Stimulated activated CD8-positive, alpha-beta memory T cell treated with anti-CD3 and anti-CD28 coated beads, Interleukin-7, amount 100 ng/mL, for 24 hours (primary cell): Measurements from ENCODE around the gene NUDT1.

Experiments used
- DNase-seq: peaks from one replicate; pipeline ENCODE4 v3.0.0-alpha.2; 2020; ENCODE audit warnings: low read depth

Gene NUDT1

DNA sequence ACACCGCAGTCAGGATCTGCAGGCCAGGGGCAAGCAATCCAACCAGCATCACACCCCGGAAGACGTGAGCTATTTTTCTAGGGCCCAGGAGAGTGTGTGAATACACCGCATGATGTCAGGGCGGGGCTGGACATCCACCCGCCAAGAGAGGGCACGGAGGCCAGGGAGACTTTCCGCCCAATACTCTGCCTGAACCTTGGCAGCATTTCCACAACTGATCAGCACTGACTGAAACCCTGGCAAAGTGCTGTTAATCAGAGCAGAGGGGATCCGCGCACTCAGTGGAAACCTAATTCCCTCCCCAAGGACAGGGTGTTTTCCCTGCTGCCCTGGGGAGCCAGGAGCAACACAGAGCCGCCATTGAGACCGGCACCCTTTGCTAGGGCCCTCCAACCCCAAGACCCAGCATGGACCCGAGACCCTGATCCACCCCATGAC is 17.5 kb upstream of the NUDT1 start:
- DNase-seq = no peak

GRCh38 chr7:2224934-2225333 is 17.1 kb upstream of the NUDT1 start:
- no peak for DNase-seq

DNA sequence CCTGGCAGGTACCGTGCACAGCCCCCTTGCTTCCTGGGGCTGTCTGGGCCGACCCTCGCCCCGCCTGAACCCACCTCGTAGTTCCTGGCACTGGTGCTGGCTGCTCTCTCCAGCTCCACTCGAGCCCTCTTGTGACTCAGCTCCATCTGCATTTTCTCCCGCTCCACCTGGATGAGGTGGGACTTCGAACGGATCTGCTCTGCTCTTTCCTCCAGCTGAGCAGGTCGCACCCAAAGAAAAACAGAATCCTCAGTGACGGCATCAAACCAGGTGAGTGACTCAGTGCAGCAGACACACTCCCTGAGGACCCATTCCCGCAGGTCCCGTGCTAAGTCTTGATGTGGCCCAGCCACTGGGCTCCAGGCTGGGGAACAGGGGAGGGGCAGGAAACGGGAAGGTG is 16.7 kb upstream of the NUDT1 start:
- DNase-seq = no peak

DNA sequence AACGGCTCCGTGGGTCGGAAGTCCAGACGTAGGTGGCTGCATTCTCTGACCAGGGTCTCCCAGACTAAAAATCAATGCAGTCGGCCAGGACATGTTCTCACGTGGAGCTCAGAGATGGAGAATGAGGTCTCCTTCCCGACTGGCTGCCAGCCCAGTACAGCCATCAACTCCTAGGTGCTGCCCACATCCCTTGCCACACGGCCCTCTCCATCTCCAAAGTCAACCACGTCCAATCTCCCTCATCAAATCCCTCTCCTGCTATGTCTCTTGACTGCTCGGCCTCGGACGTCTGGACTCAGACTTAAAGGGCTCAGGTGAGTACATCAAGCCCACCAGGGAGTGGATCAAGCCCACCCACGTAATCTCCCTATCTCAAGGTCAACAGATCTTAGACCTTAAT is 16.2 kb upstream of the NUDT1 start:
- no peak for DNase-seq

DNA sequence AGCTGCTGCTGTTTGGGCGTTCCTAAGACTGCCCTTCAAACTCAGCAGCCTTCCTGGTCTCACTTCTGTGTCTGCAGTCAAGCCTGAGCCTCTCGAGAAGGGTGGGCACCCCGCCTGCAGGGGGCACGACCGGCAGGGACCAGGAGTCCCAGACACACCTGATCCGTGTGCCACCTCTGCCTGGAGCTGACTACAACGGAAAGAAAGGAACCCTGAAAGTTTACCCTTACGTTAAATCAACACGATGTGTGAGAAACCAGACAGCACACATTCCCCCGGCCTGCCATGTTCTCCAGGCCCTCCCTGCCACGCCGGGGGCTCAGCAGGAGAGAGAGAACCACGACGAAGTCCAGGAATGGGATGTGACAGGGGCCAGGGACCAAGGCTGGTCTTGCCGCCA is 14.3 kb upstream of the NUDT1 start:
- no peak for DNase-seq

DNA sequence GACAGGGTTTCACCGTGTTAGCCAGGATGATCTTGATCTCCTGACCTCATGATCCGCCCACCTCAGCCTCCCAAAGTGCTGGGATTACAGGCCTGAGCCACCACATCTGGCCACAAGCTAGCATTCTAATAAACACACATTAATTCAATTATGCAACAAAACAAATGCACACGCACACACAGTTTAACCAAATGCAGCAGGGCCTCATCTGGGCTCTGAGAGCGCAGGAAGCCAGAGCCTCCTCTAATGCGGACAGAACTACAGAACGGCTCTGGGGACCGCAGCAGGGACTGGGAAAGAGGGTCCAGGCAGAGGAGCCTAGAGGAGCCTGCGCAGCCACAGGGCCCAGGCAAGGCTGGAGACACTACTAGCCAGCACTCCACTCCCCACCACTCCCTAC is 13.1 kb upstream of the NUDT1 start:
- DNase-seq = no peak

DNA sequence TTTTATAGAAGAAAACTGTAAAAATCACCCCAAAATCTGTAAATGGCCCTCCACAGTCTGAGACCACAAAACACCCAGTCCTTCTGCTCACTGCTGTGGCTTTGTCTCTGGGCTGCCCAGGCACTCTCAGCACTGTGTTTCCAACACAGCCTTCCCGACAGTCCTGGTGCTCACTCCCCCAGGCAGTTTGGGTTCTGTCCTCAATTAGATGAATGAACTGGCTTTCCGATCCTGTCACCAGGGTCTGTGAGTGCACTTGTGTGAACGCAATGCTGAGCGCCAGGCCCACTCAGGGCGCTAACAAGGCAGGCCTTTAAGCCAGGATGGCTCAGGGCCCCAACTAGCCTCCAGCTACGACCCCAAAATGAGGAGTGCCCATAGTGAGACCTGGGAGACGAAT is 12.6 kb upstream of the NUDT1 start:
- no peak for DNase-seq

- DNase-seq = no peak
These were observed 11.8 kb upstream of the NUDT1 start for GRCh38 chr7:2230226-2230625.

DNA sequence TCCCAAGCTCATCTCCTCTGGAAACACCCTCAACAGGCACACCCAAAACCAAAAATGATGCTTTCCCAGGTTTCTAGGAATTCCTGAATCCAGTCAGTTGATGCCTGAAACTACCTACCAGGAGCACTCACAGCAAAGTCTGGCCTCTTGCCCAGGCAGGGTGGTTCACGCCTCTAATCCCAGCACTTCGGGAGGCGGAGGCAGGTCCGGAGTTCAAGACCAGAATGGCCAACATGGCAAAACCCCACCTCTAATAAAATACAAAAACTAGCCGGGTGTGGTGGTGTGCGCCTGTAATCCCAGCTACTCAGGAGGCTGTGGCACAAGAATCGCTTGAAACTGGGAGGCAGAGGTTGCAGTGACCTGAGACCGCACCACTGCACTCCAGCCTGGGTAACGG is 11.1 kb upstream of the NUDT1 start:
- no peak for DNase-seq

GRCh38 chr7:2231992-2232765 is 9.8 kb upstream of the NUDT1 start:
- no peak for DNase-seq

DNA sequence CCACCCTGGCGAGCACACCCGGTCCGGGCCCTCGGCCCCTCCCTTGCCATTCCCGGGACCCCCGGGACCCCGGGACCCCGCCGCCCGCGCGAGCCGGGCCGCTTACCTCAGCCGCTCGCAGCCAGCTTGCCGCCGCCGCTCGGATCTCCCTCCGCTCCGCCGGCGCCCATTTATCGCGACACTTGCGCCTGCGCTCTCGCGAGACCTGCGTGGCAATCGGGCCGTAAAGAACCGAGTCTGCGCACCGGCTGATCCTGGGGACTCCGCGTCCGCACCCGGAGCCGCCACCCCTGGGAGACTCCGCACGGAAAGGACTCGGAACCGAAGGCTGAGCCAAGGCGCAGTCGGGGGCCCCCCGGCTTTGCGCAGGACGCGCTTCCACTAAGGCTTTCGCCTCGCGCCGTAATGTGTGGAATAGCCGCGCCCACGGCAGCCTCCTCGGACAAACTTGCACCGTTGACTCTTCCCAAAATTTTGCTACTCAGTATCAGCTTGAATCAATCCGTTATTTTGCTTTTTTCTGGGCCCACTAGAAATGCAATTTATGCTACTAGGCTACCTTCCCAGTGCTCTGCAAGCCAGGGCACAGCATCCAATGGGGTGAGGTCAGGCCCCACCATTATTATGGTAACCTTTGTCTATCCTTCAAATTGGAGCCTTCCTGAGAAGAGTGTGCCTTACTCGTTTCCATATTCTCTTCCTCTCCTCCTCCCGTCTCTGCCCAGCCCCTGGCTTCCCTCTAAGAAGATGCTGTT is 9.1 kb upstream of the NUDT1 start, which contains the start of gene MAD1L1:
TSS of gene MAD1L1 (minus strand) at position 180 of the 755 bp plus-strand sequence. CDS start 2,812 bp downstream, outside the sequence.
- peak; percentile 67 for DNase-seq

DNA sequence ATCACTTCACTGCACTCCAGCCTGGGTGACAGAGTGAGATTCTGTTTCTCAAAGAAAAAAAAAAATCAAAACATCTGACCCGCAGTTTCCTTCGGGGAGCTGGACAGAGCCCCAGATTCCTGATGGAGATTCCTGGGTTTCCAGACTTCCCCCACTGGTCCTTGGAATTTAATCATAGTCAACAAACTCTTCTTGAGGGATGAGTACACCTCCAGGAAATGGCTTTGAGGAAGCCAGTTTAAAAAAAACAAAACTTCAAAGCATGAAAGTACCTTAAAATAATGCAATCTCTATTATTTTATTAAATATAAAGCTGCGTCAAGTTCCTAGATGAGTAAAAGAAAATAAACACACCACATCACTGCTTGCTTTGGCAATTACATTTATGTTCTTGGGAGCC is 8.1 kb upstream of the NUDT1 start:
- no peak for DNase-seq

DNA sequence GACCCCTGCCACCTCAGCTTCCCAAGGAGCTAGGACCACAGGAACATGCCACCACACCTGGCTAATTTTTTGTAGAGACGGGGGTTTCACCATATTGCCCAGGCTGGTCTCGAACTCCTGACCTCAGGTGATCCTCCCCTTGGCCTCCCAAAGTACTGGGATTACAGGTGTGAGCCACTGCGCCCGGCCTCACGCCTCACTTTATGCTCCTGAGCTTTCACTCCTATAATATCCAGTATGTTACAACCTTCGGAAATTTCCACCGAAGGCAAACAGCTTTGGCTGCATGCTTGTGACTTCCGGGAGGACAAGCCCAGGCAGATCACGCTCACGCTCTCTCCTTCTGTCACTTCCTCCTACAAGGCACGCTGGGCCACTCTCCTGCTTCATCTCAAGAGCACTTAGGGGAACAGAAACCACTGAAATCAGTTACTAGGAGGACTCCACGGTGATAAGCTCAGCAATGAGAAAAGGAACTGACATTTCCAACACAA is 4.9 kb upstream of the NUDT1 start:
- DNase-seq = no peak

DNA sequence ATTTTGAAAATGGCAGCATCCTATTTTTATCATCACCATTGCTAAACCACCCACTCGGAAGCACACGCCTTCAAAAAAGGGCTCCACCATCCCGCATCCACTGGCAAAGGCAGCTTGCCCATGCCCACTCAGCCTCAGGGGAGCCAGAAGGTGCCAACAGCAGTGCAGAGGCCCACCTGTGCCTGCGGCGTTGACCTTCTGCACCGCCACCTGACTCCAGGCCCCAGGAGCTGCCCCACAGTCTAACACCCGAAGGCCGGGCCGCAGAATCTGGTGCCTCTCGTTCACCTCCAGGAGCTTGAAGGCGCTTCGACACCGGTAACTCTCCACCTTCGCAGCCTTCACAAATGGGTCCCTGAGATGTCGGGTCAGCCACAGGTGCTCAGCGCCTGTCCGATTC is 2.8 kb upstream of the NUDT1 start:
- DNase-seq = no peak

- DNase-seq = no peak
These were observed 759 bp downstream of the NUDT1 start for GRCh38 chr7:2242541-2243429.

- DNase-seq = no peak
These were observed 1.4 kb downstream of the NUDT1 start for GRCh38 chr7:2243458-2243857.

- DNase-seq = no peak
These were observed 2.5 kb downstream of the NUDT1 start for GRCh38 chr7:2244404-2244995.

DNA sequence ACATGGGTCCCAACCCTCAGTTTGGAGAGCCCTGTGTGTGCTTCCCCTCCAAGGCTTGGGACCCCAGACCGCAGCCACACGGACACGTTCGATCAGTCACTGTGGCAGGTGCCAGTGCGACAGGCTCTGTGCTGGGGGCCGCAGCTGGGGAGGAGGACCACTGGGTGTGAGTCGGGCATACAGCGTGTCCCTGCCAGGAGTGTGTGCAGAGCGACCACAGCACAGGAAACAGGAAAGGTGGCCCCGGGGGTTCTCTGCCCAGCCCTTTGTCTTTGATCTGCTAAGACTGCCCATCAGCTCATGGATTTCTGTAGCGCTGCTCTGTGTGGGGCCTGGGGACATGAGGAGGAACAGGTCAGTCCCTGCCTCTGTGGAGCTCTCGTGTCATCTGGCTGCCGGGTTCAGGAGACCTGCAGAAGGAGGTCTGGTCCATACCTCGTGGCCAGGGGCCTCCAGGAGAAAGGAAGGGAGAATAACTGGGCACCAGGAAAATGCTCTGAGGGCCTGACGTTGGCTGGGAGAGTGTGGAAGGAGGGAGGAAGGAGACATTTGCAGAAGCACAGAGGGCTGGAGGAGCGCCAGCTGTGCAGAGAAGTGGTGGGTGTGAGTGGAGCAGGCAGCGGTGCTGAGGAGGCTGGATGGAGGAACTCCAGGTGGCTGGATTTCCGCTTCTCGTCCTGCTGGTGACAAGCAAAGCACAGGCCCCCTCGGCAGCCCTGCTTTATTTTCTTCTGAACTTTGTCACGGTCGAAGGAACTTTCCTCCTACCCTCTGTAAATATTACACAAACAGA is 4.1 kb downstream of the NUDT1 start:
- no peak for DNase-seq

DNA sequence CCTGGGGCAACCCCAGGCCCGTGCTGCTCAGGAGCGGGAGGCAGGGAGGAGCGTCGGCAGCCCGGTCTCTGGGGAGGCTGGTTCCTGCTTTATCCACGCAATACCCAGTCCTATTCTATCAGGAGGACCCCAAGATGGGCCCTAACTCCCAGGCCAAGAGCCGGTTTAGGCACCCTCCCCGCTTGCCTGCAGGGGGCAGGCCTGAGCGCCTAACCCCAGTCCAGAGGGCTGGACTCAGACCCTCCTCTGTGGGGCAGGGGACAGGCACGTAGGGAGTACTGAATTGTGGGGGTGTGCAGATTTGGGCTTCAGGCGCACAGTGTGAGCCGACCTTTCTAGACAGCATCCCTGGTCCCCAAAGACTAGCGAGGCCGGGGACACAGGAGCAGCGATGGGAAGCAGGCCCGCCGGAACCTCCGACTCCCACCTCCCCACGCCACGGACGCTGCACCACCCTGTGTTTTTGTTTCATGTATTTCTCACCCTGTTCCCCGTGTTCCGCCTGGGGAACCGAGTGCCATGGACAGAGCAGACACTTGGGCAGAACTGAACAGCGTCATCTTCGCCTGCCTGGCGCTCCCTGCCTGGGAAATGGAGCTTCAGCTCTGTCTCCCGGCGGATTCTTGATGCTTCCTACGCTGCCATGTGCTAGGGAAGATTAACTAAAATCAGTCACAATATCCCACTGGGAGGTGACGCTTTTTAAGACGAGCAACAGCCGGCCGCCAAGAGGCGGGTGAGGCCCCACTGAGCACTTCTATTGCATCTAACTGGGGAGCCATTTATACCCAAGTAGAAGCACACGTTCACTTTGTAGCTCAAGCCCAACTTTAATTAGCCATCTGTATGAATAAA is 5.3 kb downstream of the NUDT1 start:
- no peak for DNase-seq
